Measurements from ENCODE around the gene TAF11. TPM values are rescaled to one million over a fixed set of nuclear protein-coding genes. Genes with fewer than 3 reads are reported as not detected.

The TAF11 gene
- total RNA-seq, 1 experiment from 2014 or later, result 49.4 TPM

DNA sequence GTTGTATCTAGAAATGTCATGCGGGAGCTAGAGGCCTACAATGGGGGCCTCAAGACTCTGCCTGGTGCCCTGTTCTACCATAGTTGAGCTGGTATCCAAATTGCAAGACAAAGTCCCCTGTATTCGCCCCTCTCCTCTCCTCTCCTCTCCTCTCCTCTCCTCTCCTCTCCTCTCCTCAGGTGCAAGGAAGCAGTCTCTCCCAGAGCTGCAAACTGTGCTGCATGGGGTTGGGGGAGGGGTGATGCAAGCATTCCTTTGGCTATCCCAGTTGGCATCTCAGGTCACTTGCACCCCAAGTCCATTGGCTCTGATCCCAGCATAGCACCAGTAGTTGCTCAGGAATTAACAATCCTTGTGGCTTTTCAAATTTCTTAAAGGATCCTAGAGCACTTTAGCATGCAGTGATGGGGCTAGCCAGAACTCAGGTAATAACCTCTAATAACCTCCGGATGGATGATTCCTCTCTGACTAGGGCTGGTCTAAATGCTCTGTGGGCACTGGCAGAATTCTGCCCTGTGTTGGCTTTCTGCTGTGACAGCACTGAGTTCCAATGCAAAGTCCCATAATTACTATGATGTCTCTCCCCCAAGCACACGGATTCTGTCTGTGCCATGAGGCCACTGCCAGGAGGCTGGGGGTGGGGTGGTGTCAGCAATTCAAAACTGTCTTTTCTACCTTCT is 35.3 kb downstream of the TAF11 start:
- Histone ChIP-seq H2BK5ac (ENCODE audit: insufficient read length, low read length) (no peak overlapping the region), H2BK15ac (ENCODE audit: low read depth, low read length) (no peak overlapping the region), H2BK20ac (ENCODE audit: low read depth, low read length, poor library complexity, severe bottlenecking) (no peak overlapping the region), H2AFZ (ENCODE audit: low read length) (no peak overlapping the region), H2BK120ac (ENCODE audit: low read depth, low read length, poor library complexity, severe bottlenecking) (no peak overlapping the region), H4K91ac (ENCODE audit: insufficient read length, low read depth, low read length) (no peak overlapping the region), H3K4me1 (ENCODE audit: insufficient read depth, low read length) (peaks cover 7% of the 10 kb centered on the region; the same call in 1 of the 2 replicates), H3K4ac (ENCODE audit: low read depth, low read length) (no peak overlapping the region), H4K5ac (ENCODE audit: insufficient read length, low read depth, low read length) (no peak overlapping the region), H3T11ph (ENCODE audit: low read length) (no peak overlapping the region), H3K27ac (ENCODE audit: insufficient read length, low read depth, low read length) (no peak overlapping the region), H3K9ac (ENCODE audit: extremely low read depth, insufficient read length, low read length) (no peak overlapping the region), H3K27me3 (ENCODE audit: insufficient read depth, low read length) (no peaks in the 10 kb centered on the region), H3K23ac (ENCODE audit: insufficient read length, low read depth, low read length) (no peak overlapping the region), H3K56ac (ENCODE audit: insufficient read length, low read depth, low read length) (no peak overlapping the region), H3K79me1 (ENCODE audit: insufficient read depth, low read depth, low read length, poor library complexity, severe bottlenecking) (no peaks in the 10 kb centered on the region), H3K79me2 (ENCODE audit: insufficient read depth, low read length) (no peaks in the 10 kb centered on the region), H3K23me2 (ENCODE audit: insufficient read length, low read depth, low read length, poor library complexity, severe bottlenecking) (no peaks in the 10 kb centered on the region), H4K8ac (replicated peaks; ENCODE audit: insufficient read length, low read depth, low read length) (no peak overlapping the region), H3K4me2 (ENCODE audit: insufficient read depth, insufficient read length, low read length) (no peak overlapping the region), H3K18ac (ENCODE audit: insufficient read length, low read depth, low read length) (no peak overlapping the region), H3K9me3 (ENCODE audit: control insufficient read depth, low read depth, low read length) (no peaks in the 10 kb centered on the region), H3K14ac (ENCODE audit: insufficient read depth, low read length) (no peak overlapping the region), H2AK5ac (ENCODE audit: insufficient read length, low read length) (no peak overlapping the region), H2BK12ac (ENCODE audit: insufficient read length, low read depth, low read length) (no peak overlapping the region), H4K20me1 (ENCODE audit: control insufficient read depth, insufficient read depth, insufficient read length) (no peaks in the 10 kb centered on the region)
- DNase-seq, result no peak
- no CpG with 5 or more reads among the region's 4 CpGs for WGBS (ENCODE audit: extremely low coverage, insufficient read length, low lambda C conversion rate)
- TF ChIP-seq, protein P1, sequence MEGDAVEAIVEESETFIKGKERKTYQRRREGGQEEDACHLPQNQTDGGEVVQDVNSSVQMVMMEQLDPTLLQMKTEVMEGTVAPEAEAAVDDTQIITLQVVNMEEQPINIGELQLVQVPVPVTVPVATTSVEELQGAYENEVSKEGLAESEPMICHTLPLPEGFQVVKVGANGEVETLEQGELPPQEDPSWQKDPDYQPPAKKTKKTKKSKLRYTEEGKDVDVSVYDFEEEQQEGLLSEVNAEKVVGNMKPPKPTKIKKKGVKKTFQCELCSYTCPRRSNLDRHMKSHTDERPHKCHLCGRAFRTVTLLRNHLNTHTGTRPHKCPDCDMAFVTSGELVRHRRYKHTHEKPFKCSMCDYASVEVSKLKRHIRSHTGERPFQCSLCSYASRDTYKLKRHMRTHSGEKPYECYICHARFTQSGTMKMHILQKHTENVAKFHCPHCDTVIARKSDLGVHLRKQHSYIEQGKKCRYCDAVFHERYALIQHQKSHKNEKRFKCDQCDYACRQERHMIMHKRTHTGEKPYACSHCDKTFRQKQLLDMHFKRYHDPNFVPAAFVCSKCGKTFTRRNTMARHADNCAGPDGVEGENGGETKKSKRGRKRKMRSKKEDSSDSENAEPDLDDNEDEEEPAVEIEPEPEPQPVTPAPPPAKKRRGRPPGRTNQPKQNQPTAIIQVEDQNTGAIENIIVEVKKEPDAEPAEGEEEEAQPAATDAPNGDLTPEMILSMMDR (conservative IDR thresholded peaks at IDR 0.05), result no peak
- peak overlapping the region in 1 of 2 experiments; percentile 40; a peak in 2 of 5 replicates for H3K4me3 Mint-ChIP-seq
- H3K27me3 Mint-ChIP-seq (ENCODE audit: low read depth), result no peaks in the 10 kb centered on the region
- peak overlapping the region; percentile 14 to 88 (median 70); a peak in 5 of 7 replicates for H3K27ac Mint-ChIP-seq
- peaks cover 19 to 40% (median 24%) of the 10 kb centered on the region in 3 experiments for H3K36me3 Mint-ChIP-seq (ENCODE audit: insufficient read depth in 1 of 3, low read depth in 3 of 3)
- H3K4me1 Mint-ChIP-seq, result peaks cover 4 to 13% of the 10 kb centered on the region in 2 experiments
- H3K9me3 Mint-ChIP-seq, result no peaks in the 10 kb centered on the region
